Type B pancreatic cell (in vitro differentiated cells): ENCODE measurements around the gene OPA1. TPM values are rescaled to one million over a fixed set of nuclear protein-coding genes. Genes with fewer than 3 reads are reported as not detected.

Experiments
- DNase-seq: peaks from one replicate; pipeline ENCODE4 v3.0.0; 2021; ENCODE audit warnings: mixed read lengths; ENCODE audit not compliant: unreplicated experiment; ENCODE audit errors: extremely low spot score
- H3K27ac Mint-ChIP-seq: 2 replicates; pipeline ENCODE4 v1.8.0; 2021; ENCODE audit warnings: mild to moderate bottlenecking, mixed read lengths
- H3K27me3 Mint-ChIP-seq: 2 replicates; pipeline ENCODE4 v1.8.0; 2021; ENCODE audit warnings: mixed read lengths
- H3K36me3 Mint-ChIP-seq: 2 replicates; pipeline ENCODE4 v1.8.0; 2021; ENCODE audit warnings: mixed read lengths
- H3K4me1 Mint-ChIP-seq: one replicate; pipeline ENCODE4 v1.8.0; 2021; ENCODE audit warnings: mixed read lengths; ENCODE audit not compliant: unreplicated experiment
- H3K4me3 Mint-ChIP-seq: 2 replicates; pipeline ENCODE4 v1.8.0; 2021; ENCODE audit warnings: mild to moderate bottlenecking, mixed read lengths
- H3K9me3 Mint-ChIP-seq: 2 replicates; pipeline ENCODE4 v1.8.0; 2021; ENCODE audit warnings: mixed read lengths
- CTCF ChIP-seq: fragments of 200-600 bp; sonication (generic); conservative IDR thresholded peaks from 2 replicates; pipeline ENCODE4 v1.5.0; 2021; ENCODE audit warnings: antibody characterized with exemption, mild to moderate bottlenecking
- total RNA-seq: library from RNA; stranded (reverse); gene quantifications from 2 replicates; pipeline ENCODE4 v1.2.1, GENCODE V29; 2021; ENCODE audit warnings: low replicate concordance

The OPA1 gene
- total RNA-seq, 1 donor from 2014 or later: 57.7 TPM

GRCh38 chr3:193560870-193561269, 32.1 kb upstream of the OPA1 start:
- H3K27me3 Mint-ChIP-seq: no peaks in the 10 kb centered on the region
- H3K4me3 Mint-ChIP-seq: no peak overlapping the region
- no peaks in the 10 kb centered on the region for H3K36me3 Mint-ChIP-seq
- H3K9me3 Mint-ChIP-seq: no peaks in the 10 kb centered on the region
- no peak overlapping the region for H3K27ac Mint-ChIP-seq
- DNase-seq: no peak
- no peaks in the 10 kb centered on the region for H3K4me1 Mint-ChIP-seq
- no peak for TF ChIP-seq CTCF

GRCh38 chr3:193563426-193563825, 29.6 kb upstream of the OPA1 start:
- Mint-ChIP-seq H3K27me3 (no peaks in the 10 kb centered on the region), H3K4me3 (no peak overlapping the region), H3K4me1 (no peaks in the 10 kb centered on the region), H3K9me3 (no peaks in the 10 kb centered on the region), H3K36me3 (no peaks in the 10 kb centered on the region), H3K27ac (no peak overlapping the region)
- no peak for TF ChIP-seq CTCF
- DNase-seq: no peak

GRCh38 chr3:193564012-193564411, 29.0 kb upstream of the OPA1 start:
- no peak overlapping the region for H3K27ac Mint-ChIP-seq
- no peak for TF ChIP-seq CTCF
- no peaks in the 10 kb centered on the region for H3K27me3 Mint-ChIP-seq
- no peaks in the 10 kb centered on the region for H3K9me3 Mint-ChIP-seq
- no peak for DNase-seq
- no peak overlapping the region for H3K4me3 Mint-ChIP-seq
- H3K36me3 Mint-ChIP-seq: no peaks in the 10 kb centered on the region
- H3K4me1 Mint-ChIP-seq: no peaks in the 10 kb centered on the region

- H3K4me1 Mint-ChIP-seq: peaks cover 4% of the 10 kb centered on the region
- no peak overlapping the region for H3K4me3 Mint-ChIP-seq
- no peaks in the 10 kb centered on the region for H3K36me3 Mint-ChIP-seq
- no peak for DNase-seq
- no peaks in the 10 kb centered on the region for H3K9me3 Mint-ChIP-seq
- no peaks in the 10 kb centered on the region for H3K27me3 Mint-ChIP-seq
- H3K27ac Mint-ChIP-seq: no peak overlapping the region
- no peak for TF ChIP-seq CTCF
These were observed 23.9 kb upstream of the OPA1 start for GRCh38 chr3:193569119-193569518.

- no peak overlapping the region for H3K4me3 Mint-ChIP-seq
- no peaks in the 10 kb centered on the region for H3K36me3 Mint-ChIP-seq
- peaks cover 4% of the 10 kb centered on the region for H3K4me1 Mint-ChIP-seq
- no peaks in the 10 kb centered on the region for H3K9me3 Mint-ChIP-seq
- peak overlapping the region; percentile 7 for H3K27ac Mint-ChIP-seq
- peak; percentile 92 for TF ChIP-seq CTCF
- no peak for DNase-seq
- no peaks in the 10 kb centered on the region for H3K27me3 Mint-ChIP-seq
These were observed 20.5 kb upstream of the OPA1 start for GRCh38 chr3:193572426-193572908.
